Measurements from ENCODE around the gene TFCP2.
"Not testable (repeated sequence)": the region's sequence is repeated elsewhere in the genome, so short reads cannot be mapped to it uniquely, and the experiment has no call there.

Gene TFCP2

GRCh38 chr12:51080136-51080535 is 92.8 kb downstream of the TFCP2 start:
- no peak for DNase-seq

GRCh38 chr12:51078866-51079265 is 94.1 kb downstream of the TFCP2 start:
- DNase-seq, result not testable (repeated sequence)

GRCh38 chr12:51078346-51078745 is 94.6 kb downstream of the TFCP2 start:
- not testable (repeated sequence) for DNase-seq

GRCh38 chr12:51077930-51078329 is 95.0 kb downstream of the TFCP2 start:
- DNase-seq, result no peak

- DNase-seq, result no peak
These were observed 96.6 kb downstream of the TFCP2 start for GRCh38 chr12:51076236-51076930.

- DNase-seq, result no peak
These were observed 97.5 kb downstream of the TFCP2 start for GRCh38 chr12:51075390-51075789.

- no peak for DNase-seq
These were observed 101.3 kb downstream of the TFCP2 start for GRCh38 chr12:51071663-51072062.

GRCh38 chr12:51070004-51070403 is 102.9 kb downstream of the TFCP2 start:
- DNase-seq, result no peak

- DNase-seq, result no peak
These were observed 105.2 kb downstream of the TFCP2 start for GRCh38 chr12:51067771-51068170.

- DNase-seq, result no peak
These were observed 105.7 kb downstream of the TFCP2 start for GRCh38 chr12:51067229-51067628.

- no peak for DNase-seq
These were observed 107.4 kb downstream of the TFCP2 start for GRCh38 chr12:51065530-51065929.

GRCh38 chr12:51062631-51063397 is 110.1 kb downstream of the TFCP2 start:
- no peak for DNase-seq

GRCh38 chr12:51059086-51059485 is 113.8 kb downstream of the TFCP2 start:
- no peak for DNase-seq

- DNase-seq, result no peak
These were observed 116.7 kb downstream of the TFCP2 start for GRCh38 chr12:51056242-51056641.

GRCh38 chr12:51055060-51055459 is 117.9 kb downstream of the TFCP2 start:
- DNase-seq, result no peak

GRCh38 chr12:51051787-51052186 is 121.1 kb downstream of the TFCP2 start:
- DNase-seq, result no peak

GRCh38 chr12:51049525-51049924 is 123.4 kb downstream of the TFCP2 start:
- no peak for DNase-seq

GRCh38 chr12:51048661-51049251 is 124.2 kb downstream of the TFCP2 start:
- no peak for DNase-seq

GRCh38 chr12:51047655-51048540 is 125.0 kb downstream of the TFCP2 start, which contains the start of gene LETMD1:
TSS of gene LETMD1 (plus strand) at chr12:51048327. CDS start at chr12:51048357, 30 bp downstream.
- peak; percentile 85 for DNase-seq
